ENCODE data around the gene CAPN15.

The CAPN15 gene

GRCh38 chr16:574021-574760 is 46.7 kb downstream of the CAPN15 start:
- FAIRE-seq (no peak), DNase-seq (ENCODE audit: insufficient read length, low spot score) (no peak)

- DNase-seq (ENCODE audit: insufficient read length, low spot score) (no peak), FAIRE-seq (no peak)
Measured at GRCh38 chr16:575354-576196, 48.1 kb downstream of the CAPN15 start.

GRCh38 chr16:576197-576822 is 48.8 kb downstream of the CAPN15 start:
- DNase-seq (ENCODE audit: insufficient read length, low spot score) (no peak), FAIRE-seq (no peak)

- FAIRE-seq (no peak), DNase-seq (ENCODE audit: insufficient read length, low spot score) (no peak)
Measured at GRCh38 chr16:576823-577201, 49.3 kb downstream of the CAPN15 start.

- DNase-seq (ENCODE audit: insufficient read length, low spot score) (no peak), FAIRE-seq (no peak)
Measured at GRCh38 chr16:577796-578195, 50.3 kb downstream of the CAPN15 start.

GRCh38 chr16:578232-578869 is 50.8 kb downstream of the CAPN15 start:
- DNase-seq (ENCODE audit: insufficient read length, low spot score): no peak
- no peak for FAIRE-seq

GRCh38 chr16:578870-579405 is 51.4 kb downstream of the CAPN15 start:
- FAIRE-seq (no peak), DNase-seq (ENCODE audit: insufficient read length, low spot score) (no peak)

- DNase-seq (ENCODE audit: insufficient read length, low spot score) (no peak), FAIRE-seq (no peak)
Measured at GRCh38 chr16:580141-580945, 52.8 kb downstream of the CAPN15 start.

- no peak for DNase-seq (ENCODE audit: insufficient read length, low spot score)
Measured at GRCh38 chr16:580946-581498, 53.5 kb downstream of the CAPN15 start.

GRCh38 chr16:582218-582613 is 54.7 kb downstream of the CAPN15 start:
- DNase-seq (ENCODE audit: insufficient read length, low spot score) (no peak), FAIRE-seq (no peak)

More at GRCh38 chr16:580946-581498, 53.5 kb downstream of the CAPN15 start:
- FAIRE-seq: no peak

- peak; percentile 33 for FAIRE-seq
Measured at GRCh38 chr16:582614-583331, 55.3 kb downstream of the CAPN15 start.

GRCh38 chr16:583470-583814 is 55.9 kb downstream of the CAPN15 start:
- FAIRE-seq (no peak), DNase-seq (ENCODE audit: insufficient read length, low spot score) (no peak)

More at GRCh38 chr16:582614-583331, 55.3 kb downstream of the CAPN15 start:
- DNase-seq (ENCODE audit: insufficient read length, low spot score): no peak

GRCh38 chr16:583815-584591 is 56.5 kb downstream of the CAPN15 start:
- DNase-seq (ENCODE audit: insufficient read length, low spot score) (no peak), FAIRE-seq (no peak)

GRCh38 chr16:585351-585750 is 57.8 kb downstream of the CAPN15 start:
- DNase-seq (ENCODE audit: insufficient read length, low spot score): no peak
- FAIRE-seq: no peak

GRCh38 chr16:586047-586644 is 58.6 kb downstream of the CAPN15 start:
- no peak for DNase-seq (ENCODE audit: insufficient read length, low spot score)
- FAIRE-seq: no peak

- DNase-seq (ENCODE audit: insufficient read length, low spot score) (no peak), FAIRE-seq (no peak)
Measured at GRCh38 chr16:586645-587590, 59.4 kb downstream of the CAPN15 start.

GRCh38 chr16:588639-588888 is 61.1 kb downstream of the CAPN15 start:
- FAIRE-seq (peak; percentile 44), DNase-seq (ENCODE audit: insufficient read length, low spot score) (no peak)
